Measurements from ENCODE around the gene FRMD4B. TPM values are rescaled to one million over a fixed set of nuclear protein-coding genes. Genes with fewer than 3 reads are reported as not detected.

Gene FRMD4B
- total and polyA plus RNA-seq, 10 of the 15 experiments (the other 5 are each of a cell fraction or from before 2014, with no cell fraction given) = 3.9 to 11.4 (median 8.0) TPM

DNA sequence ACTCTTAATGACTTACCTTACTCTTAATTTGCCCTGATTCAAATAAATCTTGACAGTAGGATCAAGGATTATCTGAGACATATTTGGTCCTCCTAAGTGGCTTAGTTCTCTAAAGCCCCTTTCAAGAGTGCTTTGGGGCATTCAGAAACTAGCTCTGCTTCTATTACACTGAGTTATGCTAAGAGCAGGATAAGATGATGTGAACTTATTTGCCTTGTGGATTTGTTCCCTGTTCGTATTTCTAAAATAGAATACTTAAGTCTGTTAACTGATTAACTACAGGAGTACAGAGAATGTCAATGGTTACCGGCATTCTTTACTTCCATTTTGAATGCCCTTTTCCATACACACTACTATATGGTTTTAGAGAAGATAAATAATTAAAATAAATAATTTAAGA is 14.8 kb upstream of the FRMD4B start:
- WGBS (ENCODE audit: insufficient coverage, insufficient replicate concordance, low lambda C conversion rate, missing lambda C conversion rate) = 57% methylated on average over 2 of the region's 2 CpGs

DNA sequence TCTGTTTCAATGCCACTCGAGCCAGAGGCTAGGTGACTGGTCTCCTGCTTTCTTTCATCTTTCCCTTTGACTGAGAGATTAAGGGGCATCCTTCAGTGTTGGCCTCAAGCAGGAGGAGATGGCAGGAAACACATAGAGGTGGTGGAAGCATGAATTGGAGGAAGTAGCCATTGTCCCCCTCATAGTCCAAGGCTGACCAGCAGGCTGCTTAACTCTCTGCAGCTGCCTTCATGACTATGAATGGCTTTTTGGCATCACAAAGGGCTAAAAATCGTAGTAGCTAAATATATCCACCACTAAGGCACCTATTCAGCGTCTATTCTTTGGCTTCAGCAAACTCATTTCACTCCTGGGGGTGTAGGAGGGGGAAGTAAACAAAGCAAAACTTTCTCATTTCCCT is 7.0 kb upstream of the FRMD4B start:
- H3K79me2 ChIP-seq (ENCODE audit: control insufficient read depth, insufficient read depth, low read length) = no peaks in the 10 kb centered on the region
- H3K27ac ChIP-seq (ENCODE audit: control insufficient read depth, insufficient read depth) = no peak overlapping the region
- FAIRE-seq = no peak
- H3K9ac ChIP-seq (ENCODE audit: control insufficient read depth, insufficient read depth, low read length) = no peak overlapping the region
- H3K4me2 ChIP-seq (ENCODE audit: control insufficient read depth, insufficient read depth) = no peak overlapping the region
- no peaks in the 10 kb centered on the region for H3K9me3 ChIP-seq (replicated peaks; ENCODE audit: control insufficient read depth, insufficient read depth, low read length)
- intact Hi-C loops (cut with micrococcal nuclease; ENCODE audit: unreplicated experiment) (no loop called here), in situ Hi-C loops (cut with MboI) (no loop called here)
- peaks cover 0 to 5% of the 10 kb centered on the region in 2 experiments; a peak in 1 of 4 replicates for H3K27me3 ChIP-seq (replicated peaks in 1 of 2; ENCODE audit: control insufficient read depth in 2 of 2, insufficient read depth in 2 of 2, low read length in 1 of 2)
- no peak overlapping the region for H2AFZ ChIP-seq (ENCODE audit: control insufficient read depth, low read depth, low read length)
- WGBS (ENCODE audit: insufficient coverage, insufficient replicate concordance, low lambda C conversion rate, missing lambda C conversion rate) = 2% methylated on average over 3 of the region's 3 CpGs
- BruUV-seq (replicated peaks) = no TSS peak
- no peaks in the 10 kb centered on the region for H3K36me3 ChIP-seq (ENCODE audit: control insufficient read depth in 2 of 2, insufficient read depth in 2 of 2, low read length in 1 of 2)
- ChIA-PET RAD21 (ENCODE audit: unreplicated experiment) (no interaction called here), SMC1A (ENCODE audit: uncharacterized antibody, unreplicated experiment) (no interaction called here), POLR2A (no interaction called here), CTCF (interaction anchor here (0.7 to 1.0 kb wide), 2 partner anchors 17 to 273 kb away, joined by 3 read pairs; no protein-coding TSS in a partner anchor)
- DNase-seq (ENCODE audit: low read depth, low spot score) = no peak
- TF ChIP-seq NBN (IDR thresholded peaks at IDR 0.05) (no peak), SMAD1 (IDR thresholded peaks at IDR 0.05; ENCODE audit: low read depth, partially characterized antibody) (no peak), CBX5 (IDR thresholded peaks at IDR 0.05; ENCODE audit: low read depth) (no peak), HDAC6 (IDR thresholded peaks at IDR 0.05; ENCODE audit: unreplicated experiment) (no peak), EED (IDR thresholded peaks at IDR 0.05; ENCODE audit: low read depth) (no peak), FOXM1 (IDR thresholded peaks at IDR 0.05; ENCODE audit: low read depth, low read length) (no peak)
- TF ChIP-seq, protein P1, sequence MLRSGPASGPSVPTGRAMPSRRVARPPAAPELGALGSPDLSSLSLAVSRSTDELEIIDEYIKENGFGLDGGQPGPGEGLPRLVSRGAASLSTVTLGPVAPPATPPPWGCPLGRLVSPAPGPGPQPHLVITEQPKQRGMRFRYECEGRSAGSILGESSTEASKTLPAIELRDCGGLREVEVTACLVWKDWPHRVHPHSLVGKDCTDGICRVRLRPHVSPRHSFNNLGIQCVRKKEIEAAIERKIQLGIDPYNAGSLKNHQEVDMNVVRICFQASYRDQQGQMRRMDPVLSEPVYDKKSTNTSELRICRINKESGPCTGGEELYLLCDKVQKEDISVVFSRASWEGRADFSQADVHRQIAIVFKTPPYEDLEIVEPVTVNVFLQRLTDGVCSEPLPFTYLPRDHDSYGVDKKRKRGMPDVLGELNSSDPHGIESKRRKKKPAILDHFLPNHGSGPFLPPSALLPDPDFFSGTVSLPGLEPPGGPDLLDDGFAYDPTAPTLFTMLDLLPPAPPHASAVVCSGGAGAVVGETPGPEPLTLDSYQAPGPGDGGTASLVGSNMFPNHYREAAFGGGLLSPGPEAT (IDR thresholded peaks at IDR 0.05; ENCODE audit: low read depth) = no peak
- TF ChIP-seq, protein P2, sequence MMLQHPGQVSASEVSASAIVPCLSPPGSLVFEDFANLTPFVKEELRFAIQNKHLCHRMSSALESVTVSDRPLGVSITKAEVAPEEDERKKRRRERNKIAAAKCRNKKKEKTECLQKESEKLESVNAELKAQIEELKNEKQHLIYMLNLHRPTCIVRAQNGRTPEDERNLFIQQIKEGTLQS (IDR thresholded peaks at IDR 0.05; ENCODE audit: borderline replicate concordance, extremely low read depth, low read depth, low read length) = no peak
- no peak for ATAC-seq
- H3K4me1 ChIP-seq (ENCODE audit: control insufficient read depth, insufficient read depth, low read length) = no peaks in the 10 kb centered on the region
- H4K20me1 ChIP-seq (ENCODE audit: control insufficient read depth, insufficient read depth) = no peaks in the 10 kb centered on the region
- H3K4me3 ChIP-seq = no peak overlapping the region

More for the DNA sequence above, 14.8 kb upstream of the FRMD4B start:
- no peak for FAIRE-seq
- no TSS peak for BruUV-seq (replicated peaks)
- in situ Hi-C loops (cut with MboI) (no loop called here), intact Hi-C loops (cut with micrococcal nuclease; ENCODE audit: unreplicated experiment) (no loop called here)
- Histone ChIP-seq H3K27ac (ENCODE audit: control insufficient read depth, insufficient read depth) (no peak overlapping the region), H3K4me3 (no peak overlapping the region), H3K4me2 (ENCODE audit: control insufficient read depth, insufficient read depth) (no peak overlapping the region), H3K79me2 (ENCODE audit: control insufficient read depth, insufficient read depth, low read length) (no peaks in the 10 kb centered on the region), H3K9me3 (replicated peaks; ENCODE audit: control insufficient read depth, insufficient read depth, low read length) (peaks cover 3% of the 10 kb centered on the region; the same call in 2 of the 3 replicates), H3K4me1 (ENCODE audit: control insufficient read depth, insufficient read depth, low read length) (no peaks in the 10 kb centered on the region), H4K20me1 (ENCODE audit: control insufficient read depth, insufficient read depth) (no peaks in the 10 kb centered on the region), H3K27me3 (replicated peaks in 1 of 2; ENCODE audit: control insufficient read depth in 2 of 2, insufficient read depth in 2 of 2, low read length in 1 of 2) (no peaks in the 10 kb centered on the region), H3K9ac (ENCODE audit: control insufficient read depth, insufficient read depth, low read length) (no peak overlapping the region), H2AFZ (ENCODE audit: control insufficient read depth, low read depth, low read length) (no peak overlapping the region), H3K36me3 (ENCODE audit: control insufficient read depth in 2 of 2, insufficient read depth in 2 of 2, low read length in 1 of 2) (no peaks in the 10 kb centered on the region)
- POLR2A ChIA-PET = no interaction called here
- ATAC-seq = no peak
- RAD21 ChIA-PET (ENCODE audit: unreplicated experiment) = no interaction called here
- SMC1A ChIA-PET (ENCODE audit: uncharacterized antibody, unreplicated experiment) = interaction anchor here (1.1 to 1.4 kb wide), 2 partner anchors 96 to 239 kb away, joined by 3 to 6 read pairs; no protein-coding TSS in a partner anchor
- TF ChIP-seq CHD4 (IDR thresholded peaks at IDR 0.05) = no peak
- DNase-seq (ENCODE audit: low read depth, low spot score) = no peak
- CTCF ChIA-PET = interaction anchor here (3.4 kb wide), 1 partner anchor 10 kb away, joined by 31 read pairs; no protein-coding TSS in a partner anchor
